CD8-positive, alpha-beta memory T cell (primary cell): ENCODE measurements around the gene TTC33. TPM values are rescaled to one million over a fixed set of nuclear protein-coding genes. Genes with fewer than 3 reads are reported as not detected.

ENCODE experiments used
- CTCF ChIA-PET: fragments of 350-600 bp; sonication (Branson Sonifier 250); formaldehyde crosslinking; loops from one replicate; lab custom pipeline; 2021; ENCODE audit warnings: antibody characterized with exemption; lab: Charles Lee
- POLR2A ChIA-PET: fragments of 350-600 bp; sonication (Branson Sonifier 250); formaldehyde crosslinking; loops from one replicate; lab custom pipeline; 2021; ENCODE audit warnings: antibody characterized with exemption; lab: Charles Lee
- DNase-seq, 5 donors: peaks; one replicate each; pipeline versions ENCODE4 v3.0.0 to v3.0.0-alpha.2; 2020 to 2022; ENCODE audit warnings: mixed read lengths in 1 of 5
- H3K27ac ChIP-seq: one replicate; pipeline ENCODE4 v1.7.0; 2013; ENCODE audit warnings: low read depth, mild to moderate bottlenecking, low read length, moderate library complexity
- H3K27me3 ChIP-seq: 2 replicates; pipeline ENCODE4 v1.7.0; 2013; ENCODE audit warnings: low read length, mild to moderate bottlenecking; ENCODE audit not compliant: insufficient read depth, poor library complexity, severe bottlenecking
- H3K36me3 ChIP-seq: 2 replicates; pipeline ENCODE4 v1.7.0; 2013; ENCODE audit warnings: mild to moderate bottlenecking, low read length, moderate library complexity; ENCODE audit not compliant: insufficient read depth
- H3K4me1 ChIP-seq: 2 replicates; pipeline ENCODE4 v1.7.0; 2013; ENCODE audit warnings: mild to moderate bottlenecking, low read length, moderate library complexity; ENCODE audit not compliant: insufficient read depth
- H3K4me3 ChIP-seq: 2 replicates; pipeline ENCODE4 v1.7.0; 2013; ENCODE audit warnings: mild to moderate bottlenecking, low read length
- H3K9me3 ChIP-seq: 2 replicates; pipeline ENCODE4 v1.7.0; 2013; ENCODE audit warnings: mild to moderate bottlenecking, low read length
- H3K27ac Mint-ChIP-seq, 8 donors: one replicate each; pipeline ENCODE4 v1.8.0; 2020 to 2021; ENCODE audit warnings: mixed read lengths in 8 of 8, mild to moderate bottlenecking in 6 of 8, inconsistent platforms in 3 of 8, moderate library complexity in 3 of 8
- H3K27me3 Mint-ChIP-seq, 2 donors: one replicate each; pipeline ENCODE4 v1.8.0; 2020 to 2021; ENCODE audit warnings: mixed read lengths in 2 of 2, mild to moderate bottlenecking in 1 of 2, moderate library complexity in 1 of 2
- H3K36me3 Mint-ChIP-seq, 3 donors: one replicate each; pipeline ENCODE4 v1.8.0; 2020 to 2021; ENCODE audit warnings: mixed read lengths in 3 of 3, inconsistent platforms in 1 of 3, mild to moderate bottlenecking in 1 of 3
- H3K4me1 Mint-ChIP-seq, 3 donors: one replicate each; pipeline ENCODE4 v1.8.0; 2020 to 2021; ENCODE audit warnings: mixed read lengths in 3 of 3, inconsistent platforms in 1 of 3, mild to moderate bottlenecking in 1 of 3
- H3K4me3 Mint-ChIP-seq, 7 donors: one replicate each; pipeline ENCODE4 v1.8.0; 2020 to 2021; ENCODE audit warnings: mixed read lengths in 7 of 7, mild to moderate bottlenecking in 6 of 7, moderate library complexity in 4 of 7, inconsistent platforms in 2 of 7
- H3K9me3 Mint-ChIP-seq, 5 donors: one replicate each; pipeline ENCODE4 v1.8.0; 2020 to 2022; ENCODE audit warnings: mixed read lengths in 5 of 5, mild to moderate bottlenecking in 3 of 5, moderate library complexity in 2 of 5, inconsistent platforms in 1 of 5
- polyA plus RNA-seq: library from polyadenylated mRNA; unstranded; fragments of 300-500 nt; fragmentation: Illumina TruSeq; gene quantifications from one replicate; pipeline ENCODE4 v1.2.3, GENCODE V29; 2021
- total RNA-seq, 2 experiments: library from RNA; stranded (reverse); gene quantifications; one replicate each; pipeline ENCODE4 v1.2.3, GENCODE V29; 2021

Gene TTC33
- total and polyA plus RNA-seq, 3 experiments from 2014 or later: 13.9 to 27.7 (median 25.3) TPM

DNA sequence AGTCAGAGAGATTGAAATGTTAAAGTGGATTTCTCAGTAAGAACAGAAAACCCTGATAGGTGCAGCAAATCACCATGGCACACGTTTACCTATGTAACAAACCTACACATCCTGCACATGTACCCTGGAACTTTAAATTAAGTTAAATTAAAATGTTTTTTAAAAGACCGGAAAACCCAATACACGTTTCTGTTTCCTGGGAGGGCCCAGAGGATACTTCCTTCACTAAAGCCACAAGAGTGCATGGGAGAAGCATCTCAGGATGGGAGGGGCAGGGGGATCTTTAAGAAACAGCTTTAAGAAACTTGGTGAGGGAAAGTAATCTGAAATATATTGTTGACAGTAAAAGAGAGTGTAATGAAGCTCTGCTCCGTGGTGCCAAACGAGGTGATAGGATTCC is 240.8 kb downstream of the TTC33 start:
- Mint-ChIP-seq H3K4me1 (peaks cover 10 to 20% (median 20%) of the 10 kb centered on the region in 3 donors), H3K9me3 (no peaks in the 10 kb centered on the region), H3K36me3 (no peaks in the 10 kb centered on the region), H3K4me3 (peak overlapping the region in 5 of 7 donors; percentile 1 to 23 (median 5)), H3K27me3 (peaks cover 0 to 1% of the 10 kb centered on the region in 2 donors), H3K27ac (peak overlapping the region in 7 of 8 donors; percentile 2 to 84 (median 17))
- Histone ChIP-seq H3K36me3 (no peaks in the 10 kb centered on the region), H3K27ac (no peak overlapping the region), H3K4me1 (peaks cover 22% of the 10 kb centered on the region), H3K27me3 (no peaks in the 10 kb centered on the region), H3K4me3 (peak overlapping the region; percentile 25), H3K9me3 (no peaks in the 10 kb centered on the region)
- ChIA-PET CTCF (no interaction called here), POLR2A (no interaction called here)
- DNase-seq: peak in 2 of 5 donors; percentile 3 to 45

GRCh38 chr5:40511801-40512200 is 244.0 kb downstream of the TTC33 start:
- DNase-seq: no peak
- H3K4me1 ChIP-seq: peaks cover 22% of the 10 kb centered on the region
- Mint-ChIP-seq H3K27me3 (no peaks in the 10 kb centered on the region), H3K9me3 (no peaks in the 10 kb centered on the region), H3K4me1 (peaks cover 13 to 24% (median 24%) of the 10 kb centered on the region in 3 donors), H3K27ac (no peak overlapping the region), H3K36me3 (no peaks in the 10 kb centered on the region), H3K4me3 (no peak overlapping the region)
- H3K36me3 ChIP-seq: no peaks in the 10 kb centered on the region
- ChIA-PET CTCF (no interaction called here), POLR2A (no interaction called here)
- no peaks in the 10 kb centered on the region for H3K27me3 ChIP-seq
- no peaks in the 10 kb centered on the region for H3K9me3 ChIP-seq
- H3K4me3 ChIP-seq: no peak overlapping the region
- no peak overlapping the region for H3K27ac ChIP-seq

DNA sequence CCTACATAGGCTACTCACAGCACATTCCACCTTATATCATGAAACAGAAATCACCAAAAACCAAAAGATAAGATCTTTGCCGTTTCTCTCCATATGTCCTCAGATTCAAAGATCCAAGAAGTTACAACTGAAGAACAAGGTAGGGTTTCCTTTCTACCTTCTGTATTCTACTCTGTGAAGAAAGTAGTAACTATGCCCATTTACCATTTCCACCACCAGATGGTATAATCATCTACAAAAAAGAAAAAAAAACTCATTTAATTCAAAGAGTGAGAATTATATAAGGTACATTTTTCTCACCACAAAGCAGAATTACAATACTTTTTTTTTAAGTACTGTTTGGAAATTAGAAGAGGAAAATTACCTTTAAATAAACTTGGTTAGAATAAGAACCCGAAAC is 248.7 kb downstream of the TTC33 start:
- no peaks in the 10 kb centered on the region for H3K36me3 Mint-ChIP-seq
- no peak overlapping the region for H3K4me3 Mint-ChIP-seq
- H3K27ac ChIP-seq: no peak overlapping the region
- DNase-seq: peak in 1 of 5 donors; percentile 18
- H3K9me3 Mint-ChIP-seq: no peaks in the 10 kb centered on the region
- H3K27me3 Mint-ChIP-seq: no peaks in the 10 kb centered on the region
- H3K4me1 ChIP-seq: no peaks in the 10 kb centered on the region
- POLR2A ChIA-PET: no interaction called here
- no peak overlapping the region for H3K4me3 ChIP-seq
- no peaks in the 10 kb centered on the region for H3K27me3 ChIP-seq
- H3K36me3 ChIP-seq: no peaks in the 10 kb centered on the region
- peaks cover 7 to 11% (median 10%) of the 10 kb centered on the region in 3 donors for H3K4me1 Mint-ChIP-seq
- CTCF ChIA-PET: no interaction called here
- H3K9me3 ChIP-seq: no peaks in the 10 kb centered on the region
- peak overlapping the region in 1 of 8 donors; percentile 2 for H3K27ac Mint-ChIP-seq

DNA sequence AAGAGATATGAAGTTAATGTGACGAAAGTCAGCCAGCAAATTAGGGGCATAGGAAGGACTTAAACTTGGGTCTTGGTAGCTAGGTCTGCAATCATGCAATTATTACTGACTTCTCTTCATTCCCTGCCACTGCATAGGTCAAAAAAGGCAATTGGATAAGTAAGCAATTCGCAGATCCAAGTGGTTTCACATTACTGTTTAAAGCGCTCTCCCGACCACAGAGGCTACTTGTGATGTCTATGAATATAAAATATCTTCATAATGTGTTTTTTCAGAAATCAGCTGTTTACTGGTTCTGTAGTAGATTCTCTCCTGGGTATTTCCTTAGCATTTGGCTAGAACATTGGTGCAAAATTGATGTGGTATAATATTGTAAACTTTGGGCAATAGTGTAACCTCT is 250.7 kb downstream of the TTC33 start:
- Histone ChIP-seq H3K4me1 (no peaks in the 10 kb centered on the region), H3K27ac (no peak overlapping the region), H3K27me3 (no peaks in the 10 kb centered on the region), H3K36me3 (no peaks in the 10 kb centered on the region), H3K9me3 (no peaks in the 10 kb centered on the region), H3K4me3 (no peak overlapping the region)
- Mint-ChIP-seq H3K4me1 (peaks cover 7 to 11% (median 10%) of the 10 kb centered on the region in 3 donors), H3K27me3 (no peaks in the 10 kb centered on the region), H3K9me3 (no peaks in the 10 kb centered on the region), H3K36me3 (no peaks in the 10 kb centered on the region), H3K4me3 (no peak overlapping the region), H3K27ac (no peak overlapping the region)
- POLR2A ChIA-PET: no interaction called here
- CTCF ChIA-PET: no interaction called here
- DNase-seq: no peak

GRCh38 chr5:40503439-40503838 is 252.3 kb downstream of the TTC33 start:
- H3K27ac Mint-ChIP-seq: no peak overlapping the region

GRCh38 chr5:40502736-40503135 is 253.0 kb downstream of the TTC33 start:
- Mint-ChIP-seq H3K4me3 (no peak overlapping the region), H3K27me3 (no peaks in the 10 kb centered on the region), H3K9me3 (no peaks in the 10 kb centered on the region), H3K27ac (no peak overlapping the region), H3K36me3 (no peaks in the 10 kb centered on the region), H3K4me1 (peaks cover 7 to 11% (median 10%) of the 10 kb centered on the region in 3 donors)
- Histone ChIP-seq H3K27ac (no peak overlapping the region), H3K27me3 (no peaks in the 10 kb centered on the region), H3K36me3 (no peaks in the 10 kb centered on the region), H3K4me1 (no peaks in the 10 kb centered on the region), H3K9me3 (no peaks in the 10 kb centered on the region), H3K4me3 (no peak overlapping the region)
- ChIA-PET POLR2A (no interaction called here), CTCF (no interaction called here)
- no peak for DNase-seq

More at GRCh38 chr5:40503439-40503838, 252.3 kb downstream of the TTC33 start:
- no peak overlapping the region for H3K4me3 ChIP-seq
- H3K9me3 Mint-ChIP-seq: no peaks in the 10 kb centered on the region
- no peaks in the 10 kb centered on the region for H3K36me3 ChIP-seq
- H3K36me3 Mint-ChIP-seq: no peaks in the 10 kb centered on the region
- no peak for DNase-seq
- H3K4me1 ChIP-seq: no peaks in the 10 kb centered on the region
- H3K27me3 ChIP-seq: no peaks in the 10 kb centered on the region
- peaks cover 7 to 11% (median 10%) of the 10 kb centered on the region in 3 donors for H3K4me1 Mint-ChIP-seq
- no peaks in the 10 kb centered on the region for H3K27me3 Mint-ChIP-seq
- no peak overlapping the region for H3K4me3 Mint-ChIP-seq
- POLR2A ChIA-PET: no interaction called here
- no peak overlapping the region for H3K27ac ChIP-seq
- H3K9me3 ChIP-seq: no peaks in the 10 kb centered on the region
- CTCF ChIA-PET: no interaction called here

DNA sequence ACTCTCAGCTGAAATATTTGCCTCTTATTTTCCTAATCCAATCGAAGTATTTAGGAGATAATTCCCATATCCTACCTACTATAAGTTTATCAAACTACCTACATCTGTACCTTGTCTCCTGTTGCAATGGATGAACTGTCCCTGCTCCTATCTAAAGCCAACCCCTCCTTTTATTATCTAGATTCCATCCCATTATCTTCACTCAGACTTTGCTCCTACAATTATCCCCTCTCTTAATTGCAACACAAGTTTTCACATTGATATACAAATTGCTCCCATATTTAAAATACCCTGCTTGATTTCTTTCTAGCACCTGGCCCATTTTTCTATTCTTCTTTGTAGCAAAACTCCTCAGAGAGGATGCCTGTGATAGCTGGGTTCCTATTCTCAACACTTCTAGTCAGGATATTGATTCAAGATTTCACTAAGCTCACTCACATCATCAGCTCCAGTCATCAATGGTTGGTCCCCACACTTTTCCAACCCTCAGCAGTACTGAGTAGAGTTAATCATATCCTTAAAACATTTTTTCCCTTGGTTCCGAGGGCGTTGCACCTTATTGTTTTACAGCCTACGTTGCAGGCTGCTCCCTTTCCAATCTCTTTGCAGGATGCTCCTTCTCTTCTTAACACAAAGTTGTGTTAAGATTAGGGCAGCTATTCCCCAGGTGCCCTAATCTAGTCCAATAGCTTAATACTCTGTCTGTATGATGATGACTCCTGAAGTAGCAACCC is 253.9 kb downstream of the TTC33 start:
- Histone ChIP-seq H3K4me3 (no peak overlapping the region), H3K27ac (no peak overlapping the region), H3K27me3 (no peaks in the 10 kb centered on the region), H3K4me1 (no peaks in the 10 kb centered on the region), H3K36me3 (no peaks in the 10 kb centered on the region), H3K9me3 (no peaks in the 10 kb centered on the region)
- ChIA-PET CTCF (no interaction called here), POLR2A (no interaction called here)
- Mint-ChIP-seq H3K4me3 (no peak overlapping the region), H3K4me1 (peaks cover 4 to 8% (median 6%) of the 10 kb centered on the region in 3 donors), H3K27me3 (no peaks in the 10 kb centered on the region), H3K36me3 (no peaks in the 10 kb centered on the region), H3K9me3 (no peaks in the 10 kb centered on the region), H3K27ac (no peak overlapping the region)
- DNase-seq: no peak

GRCh38 chr5:40499518-40500273 is 256.1 kb downstream of the TTC33 start:
- CTCF ChIA-PET: no interaction called here

More at GRCh38 chr5:40499518-40500273, 256.1 kb downstream of the TTC33 start:
- H3K4me1 Mint-ChIP-seq: peaks cover 7 to 12% (median 12%) of the 10 kb centered on the region in 3 donors
- Histone ChIP-seq H3K36me3 (no peaks in the 10 kb centered on the region), H3K27me3 (no peaks in the 10 kb centered on the region), H3K4me1 (no peaks in the 10 kb centered on the region), H3K4me3 (no peak overlapping the region), H3K9me3 (no peaks in the 10 kb centered on the region), H3K27ac (no peak overlapping the region)
- H3K9me3 Mint-ChIP-seq: no peaks in the 10 kb centered on the region
- no peaks in the 10 kb centered on the region for H3K27me3 Mint-ChIP-seq
- POLR2A ChIA-PET: no interaction called here
- H3K36me3 Mint-ChIP-seq: no peaks in the 10 kb centered on the region
- no peak overlapping the region for H3K27ac Mint-ChIP-seq
- no peak overlapping the region for H3K4me3 Mint-ChIP-seq
- DNase-seq: no peak
